GM23338 (cell line): ENCODE data around the gene SEC63. TPM values are rescaled to one million over a fixed set of nuclear protein-coding genes. Genes with fewer than 3 reads are reported as not detected.

Experiments used
- ATAC-seq: fragments of 200-7000 bp; cut with Tn5 transposase; 3 replicates; pipeline ENCODE4 v1.9.1; 2020
- DNase-seq: peaks from one replicate; pipeline ENCODE4 v3.0.0-alpha.2; 2015; ENCODE audit warnings: low spot score
- H2AFZ ChIP-seq: fragments of 200-600 bp; sonication (generic); 2 replicates; pipeline ENCODE4 v1.8.0; 2016; ENCODE audit warnings: antibody characterized with exemption, mild to moderate bottlenecking, moderate library complexity
- H3F3A ChIP-seq: fragments of 200-600 bp; sonication (generic); replicated peaks from 2 replicates; pipeline ENCODE4 v1.8.0; 2017; ENCODE audit warnings: antibody characterized with exemption, mixed run types, low read depth
- H3K27ac ChIP-seq: fragments of 200-600 bp; sonication (generic); 2 replicates; pipeline ENCODE4 v1.6.1; 2016; ENCODE audit warnings: low read depth
- H3K27me3 ChIP-seq: fragments of 200-600 bp; sonication (generic); 2 replicates; pipeline ENCODE4 v1.8.0; 2016; ENCODE audit warnings: mild to moderate bottlenecking, mixed run types, moderate library complexity; ENCODE audit not compliant: insufficient read depth
- H3K36me3 ChIP-seq: fragments of 200-600 bp; sonication (generic); 2 replicates; pipeline ENCODE4 v1.8.0; 2016; ENCODE audit warnings: mild to moderate bottlenecking; ENCODE audit not compliant: insufficient read depth
- H3K4me1 ChIP-seq: fragments of 200-600 bp; sonication (generic); 2 replicates; pipeline ENCODE4 v1.8.0; 2016; ENCODE audit warnings: mild to moderate bottlenecking, moderate library complexity; ENCODE audit not compliant: insufficient read depth
- H3K4me2 ChIP-seq: fragments of 200-600 bp; sonication (generic); 2 replicates; pipeline ENCODE4 v1.7.1; 2017; ENCODE audit warnings: mixed run types
- H3K4me3 ChIP-seq: fragments of 200-600 bp; sonication (generic); 2 replicates; pipeline ENCODE4 v1.6.1; 2016; ENCODE audit warnings: mixed run types
- H3K79me2 ChIP-seq: fragments of 200-600 bp; sonication (generic); replicated peaks from 2 replicates; pipeline ENCODE4 v1.8.0; 2017; ENCODE audit warnings: mild to moderate bottlenecking; ENCODE audit not compliant: insufficient read depth
- H3K9me2 ChIP-seq: fragments of 200-600 bp; sonication (generic); 2 replicates; pipeline ENCODE4 v1.8.0; 2017; ENCODE audit not compliant: insufficient read depth
- H4K20me1 ChIP-seq: fragments of 200-600 bp; sonication (generic); replicated peaks from 2 replicates; pipeline ENCODE4 v1.8.0; 2017; ENCODE audit warnings: mild to moderate bottlenecking; ENCODE audit not compliant: insufficient read depth
- H3K27ac Mint-ChIP-seq: 2 replicates; pipeline ENCODE4 v1.8.0; 2020; ENCODE audit warnings: inconsistent platforms, mild to moderate bottlenecking, moderate library complexity, mixed read lengths
- H3K27me3 Mint-ChIP-seq: 3 replicates; pipeline ENCODE4 v1.8.0; 2022; ENCODE audit warnings: low read depth, mild to moderate bottlenecking, moderate library complexity, mixed read lengths, inconsistent platforms; ENCODE audit not compliant: insufficient read depth, poor library complexity
- H3K36me3 Mint-ChIP-seq: 3 replicates; pipeline ENCODE4 v1.8.0; 2021; ENCODE audit warnings: low read depth, mild to moderate bottlenecking, inconsistent platforms, moderate library complexity, mixed read lengths
- H3K4me1 Mint-ChIP-seq: 3 replicates; pipeline ENCODE4 v1.8.0; 2020; ENCODE audit warnings: mild to moderate bottlenecking, inconsistent platforms, mixed read lengths
- H3K4me3 Mint-ChIP-seq: 3 replicates; pipeline ENCODE4 v1.8.0; 2021; ENCODE audit warnings: moderate library complexity, mild to moderate bottlenecking, inconsistent platforms, mixed read lengths
- H3K9me3 Mint-ChIP-seq: 3 replicates; pipeline ENCODE4 v1.8.0; 2020; ENCODE audit warnings: moderate library complexity, mild to moderate bottlenecking, inconsistent platforms, mixed read lengths
- CREB1 ChIP-seq: fragments of 250-450 bp; sonication (Bioruptor Pico); IDR thresholded peaks from 2 replicates; pipeline ENCODE4 v1.5.0; 2020; ENCODE audit warnings: low read depth, mild to moderate bottlenecking, moderate library complexity
- CTCF ChIP-seq, 2 experiments: fragments of 200-600 bp in 1 of 2; sonication (generic) in 1 of 2; conservative IDR thresholded peaks; 2 replicates each; pipeline versions ENCODE4 v1.5.1 to v1.6.1; 2016 to 2017; ENCODE audit warnings: antibody characterized with exemption in 2 of 2, low read depth in 2 of 2, mild to moderate bottlenecking in 2 of 2, moderate library complexity in 1 of 2
- EZH2 ChIP-seq: fragments of 200-600 bp; sonication (generic); IDR thresholded peaks from one replicate; pipeline ENCODE4 v1.8.0; 2017; ENCODE audit warnings: antibody characterized with exemption, mild to moderate bottlenecking, low read depth; ENCODE audit not compliant: unreplicated experiment
- EZH2phosphoT487 ChIP-seq: fragments of 200-600 bp; sonication (generic); IDR thresholded peaks from one replicate; pipeline ENCODE4 v1.8.1; 2018; ENCODE audit warnings: antibody characterized with exemption; ENCODE audit not compliant: unreplicated experiment
- JUNB ChIP-seq: IDR thresholded peaks from one replicate; pipeline ENCODE4 v1.6.1; 2016; ENCODE audit warnings: antibody characterized with exemption; ENCODE audit not compliant: unreplicated experiment
- NANOG ChIP-seq: IDR thresholded peaks from 2 replicates; pipeline ENCODE4 v1.6.1; 2016; ENCODE audit warnings: antibody characterized with exemption, borderline replicate concordance
- POLR2AphosphoS5 ChIP-seq: IDR thresholded peaks from 2 replicates; pipeline ENCODE4 v1.6.1; 2016; ENCODE audit warnings: antibody characterized with exemption, low read depth
- REST ChIP-seq: IDR thresholded peaks from one replicate; pipeline ENCODE4 v1.6.1; 2018; ENCODE audit warnings: antibody characterized with exemption; ENCODE audit not compliant: unreplicated experiment
- STAT1 ChIP-seq: IDR thresholded peaks from one replicate; pipeline ENCODE4 v1.6.1; 2016; ENCODE audit warnings: antibody characterized with exemption; ENCODE audit not compliant: unreplicated experiment
- ZNF114 ChIP-seq: fragments of 250-450 bp; sonication (Bioruptor Pico); IDR thresholded peaks from 2 replicates; pipeline ENCODE4 v1.5.0; 2020; ENCODE audit warnings: mild to moderate bottlenecking, moderate library complexity
- ZNF331 ChIP-seq: fragments of 250-450 bp; sonication (Bioruptor Pico); IDR thresholded peaks from 2 replicates; pipeline ENCODE4 v1.5.0; 2020; ENCODE audit warnings: low read depth, mild to moderate bottlenecking, moderate library complexity
- polyA plus RNA-seq: library from polyadenylated mRNA; unstranded; fragments of >200 nt; fragmentation: Nextera tagmentation; extraction: Ambion mirVana; gene quantifications from 2 replicates; pipeline ENCODE4 v1.2.1, GENCODE V29; 2016
- total RNA-seq: library from RNA; depleted of rRNA; stranded (reverse); fragments of >200 nt; shearing (Covaris generic); gene quantifications from 2 replicates; pipeline ENCODE4 v1.2.3, GENCODE V29; 2014
- TF ChIP-seq, protein P1 (sequence below): fragments of 250-450 bp; sonication (Bioruptor Pico); IDR thresholded peaks from 2 replicates; pipeline ENCODE4 v1.5.0; 2020; ENCODE audit warnings: mild to moderate bottlenecking, moderate library complexity
- TF ChIP-seq, protein P2 (sequence below): IDR thresholded peaks from 2 replicates; pipeline ENCODE4 v1.6.1; 2016; ENCODE audit warnings: antibody characterized with exemption

Gene SEC63
- total and polyA plus RNA-seq, 2 experiments from 2014 or later: 48.2 to 124 TPM

DNA sequence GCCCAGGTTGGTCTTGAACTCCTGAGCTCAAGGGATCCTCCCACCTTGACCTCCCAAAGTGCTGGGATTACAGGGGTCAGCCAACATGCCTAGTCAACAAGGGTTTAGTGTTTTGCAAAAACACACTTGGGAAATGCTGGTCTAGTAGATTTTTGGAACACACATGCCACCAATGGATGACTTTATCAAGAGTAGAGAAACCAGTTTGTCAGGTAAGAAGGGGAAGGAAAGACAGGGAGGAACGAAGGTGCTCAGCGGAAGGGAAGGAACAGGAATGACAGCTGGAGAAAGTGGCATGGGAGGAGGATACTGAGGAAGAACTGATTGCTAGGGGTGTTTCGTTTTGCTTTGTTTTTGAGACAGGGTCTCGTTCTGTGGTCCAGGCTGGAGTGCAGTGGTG is 15.6 kb upstream of the SEC63 start:
- Mint-ChIP-seq H3K4me3 (no peak overlapping the region), H3K36me3 (no peaks in the 10 kb centered on the region), H3K4me1 (peaks cover 15% of the 10 kb centered on the region), H3K9me3 (no peaks in the 10 kb centered on the region; the same call in 2 of the 3 replicates), H3K27ac (no peak overlapping the region), H3K27me3 (peaks cover 4% of the 10 kb centered on the region)
- TF ChIP-seq EZH2phosphoT487 (no peak), REST (no peak), ZNF114 (CRISPR knock-in tag) (no peak), EZH2 (no peak), POLR2AphosphoS5 (no peak), JUNB (no peak), NANOG (no peak), ZNF331 (CRISPR knock-in tag) (no peak), STAT1 (no peak), CTCF (conservative IDR thresholded peaks at IDR 0.05; ENCODE audit: low read depth in 2 of 2) (no peak), CREB1 (CRISPR knock-in tag) (no peak)
- TF ChIP-seq, protein P1, sequence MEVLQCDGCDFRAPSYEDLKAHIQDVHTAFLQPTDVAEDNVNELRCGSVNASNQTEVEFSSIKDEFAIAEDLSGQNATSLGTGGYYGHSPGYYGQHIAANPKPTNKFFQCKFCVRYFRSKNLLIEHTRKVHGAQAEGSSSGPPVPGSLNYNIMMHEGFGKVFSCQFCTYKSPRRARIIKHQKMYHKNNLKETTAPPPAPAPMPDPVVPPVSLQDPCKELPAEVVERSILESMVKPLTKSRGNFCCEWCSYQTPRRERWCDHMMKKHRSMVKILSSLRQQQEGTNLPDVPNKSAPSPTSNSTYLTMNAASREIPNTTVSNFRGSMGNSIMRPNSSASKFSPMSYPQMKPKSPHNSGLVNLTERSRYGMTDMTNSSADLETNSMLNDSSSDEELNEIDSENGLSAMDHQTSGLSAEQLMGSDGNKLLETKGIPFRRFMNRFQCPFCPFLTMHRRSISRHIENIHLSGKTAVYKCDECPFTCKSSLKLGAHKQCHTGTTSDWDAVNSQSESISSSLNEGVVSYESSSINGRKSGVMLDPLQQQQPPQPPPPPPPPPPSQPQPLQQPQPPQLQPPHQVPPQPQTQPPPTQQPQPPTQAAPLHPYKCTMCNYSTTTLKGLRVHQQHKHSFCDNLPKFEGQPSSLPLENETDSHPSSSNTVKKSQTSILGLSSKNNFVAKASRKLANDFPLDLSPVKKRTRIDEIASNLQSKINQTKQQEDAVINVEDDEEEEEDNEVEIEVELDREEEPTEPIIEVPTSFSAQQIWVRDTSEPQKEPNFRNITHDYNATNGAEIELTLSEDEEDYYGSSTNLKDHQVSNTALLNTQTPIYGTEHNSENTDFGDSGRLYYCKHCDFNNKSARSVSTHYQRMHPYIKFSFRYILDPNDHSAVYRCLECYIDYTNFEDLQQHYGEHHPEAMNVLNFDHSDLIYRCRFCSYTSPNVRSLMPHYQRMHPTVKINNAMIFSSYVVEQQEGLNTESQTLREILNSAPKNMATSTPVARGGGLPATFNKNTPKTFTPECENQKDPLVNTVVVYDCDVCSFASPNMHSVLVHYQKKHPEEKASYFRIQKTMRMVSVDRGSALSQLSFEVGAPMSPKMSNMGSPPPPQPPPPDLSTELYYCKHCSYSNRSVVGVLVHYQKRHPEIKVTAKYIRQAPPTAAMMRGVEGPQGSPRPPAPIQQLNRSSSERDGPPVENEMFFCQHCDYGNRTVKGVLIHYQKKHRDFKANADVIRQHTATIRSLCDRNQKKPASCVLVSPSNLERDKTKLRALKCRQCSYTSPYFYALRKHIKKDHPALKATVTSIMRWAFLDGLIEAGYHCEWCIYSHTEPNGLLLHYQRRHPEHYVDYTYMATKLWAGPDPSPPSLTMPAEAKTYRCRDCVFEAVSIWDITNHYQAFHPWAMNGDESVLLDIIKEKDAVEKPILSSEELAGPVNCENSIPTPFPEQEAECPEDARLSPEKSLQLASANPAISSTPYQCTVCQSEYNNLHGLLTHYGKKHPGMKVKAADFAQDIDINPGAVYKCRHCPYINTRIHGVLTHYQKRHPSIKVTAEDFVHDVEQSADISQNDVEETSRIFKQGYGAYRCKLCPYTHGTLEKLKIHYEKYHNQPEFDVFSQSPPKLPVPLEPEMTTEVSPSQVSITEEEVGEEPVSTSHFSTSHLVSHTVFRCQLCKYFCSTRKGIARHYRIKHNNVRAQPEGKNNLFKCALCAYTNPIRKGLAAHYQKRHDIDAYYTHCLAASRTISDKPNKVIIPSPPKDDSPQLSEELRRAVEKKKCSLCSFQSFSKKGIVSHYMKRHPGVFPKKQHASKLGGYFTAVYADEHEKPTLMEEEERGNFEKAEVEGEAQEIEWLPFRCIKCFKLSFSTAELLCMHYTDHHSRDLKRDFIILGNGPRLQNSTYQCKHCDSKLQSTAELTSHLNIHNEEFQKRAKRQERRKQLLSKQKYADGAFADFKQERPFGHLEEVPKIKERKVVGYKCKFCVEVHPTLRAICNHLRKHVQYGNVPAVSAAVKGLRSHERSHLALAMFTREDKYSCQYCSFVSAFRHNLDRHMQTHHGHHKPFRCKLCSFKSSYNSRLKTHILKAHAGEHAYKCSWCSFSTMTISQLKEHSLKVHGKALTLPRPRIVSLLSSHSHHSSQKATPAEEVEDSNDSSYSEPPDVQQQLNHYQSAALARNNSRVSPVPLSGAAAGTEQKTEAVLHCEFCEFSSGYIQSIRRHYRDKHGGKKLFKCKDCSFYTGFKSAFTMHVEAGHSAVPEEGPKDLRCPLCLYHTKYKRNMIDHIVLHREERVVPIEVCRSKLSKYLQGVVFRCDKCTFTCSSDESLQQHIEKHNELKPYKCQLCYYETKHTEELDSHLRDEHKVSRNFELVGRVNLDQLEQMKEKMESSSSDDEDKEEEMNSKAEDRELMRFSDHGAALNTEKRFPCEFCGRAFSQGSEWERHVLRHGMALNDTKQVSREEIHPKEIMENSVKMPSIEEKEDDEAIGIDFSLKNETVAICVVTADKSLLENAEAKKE (CRISPR knock-in tag): no peak
- TF ChIP-seq, protein P2, sequence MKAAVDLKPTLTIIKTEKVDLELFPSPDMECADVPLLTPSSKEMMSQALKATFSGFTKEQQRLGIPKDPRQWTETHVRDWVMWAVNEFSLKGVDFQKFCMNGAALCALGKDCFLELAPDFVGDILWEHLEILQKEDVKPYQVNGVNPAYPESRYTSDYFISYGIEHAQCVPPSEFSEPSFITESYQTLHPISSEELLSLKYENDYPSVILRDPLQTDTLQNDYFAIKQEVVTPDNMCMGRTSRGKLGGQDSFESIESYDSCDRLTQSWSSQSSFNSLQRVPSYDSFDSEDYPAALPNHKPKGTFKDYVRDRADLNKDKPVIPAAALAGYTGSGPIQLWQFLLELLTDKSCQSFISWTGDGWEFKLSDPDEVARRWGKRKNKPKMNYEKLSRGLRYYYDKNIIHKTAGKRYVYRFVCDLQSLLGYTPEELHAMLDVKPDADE: no peak
- Histone ChIP-seq H3K4me2 (no peak overlapping the region), H3K27me3 (no peaks in the 10 kb centered on the region), H3K4me1 (peaks cover 7% of the 10 kb centered on the region), H4K20me1 (no peaks in the 10 kb centered on the region), H3K4me3 (no peak overlapping the region), H3K9me2 (no peaks in the 10 kb centered on the region), H3K79me2 (no peaks in the 10 kb centered on the region), H3F3A (no peaks in the 10 kb centered on the region), H3K27ac (no peak overlapping the region), H3K36me3 (no peaks in the 10 kb centered on the region), H2AFZ (no peak overlapping the region)
- no peak for ATAC-seq
- no peak for DNase-seq
